ENCODE results near the gene KCNG3.

KCNG3 gene

DNA sequence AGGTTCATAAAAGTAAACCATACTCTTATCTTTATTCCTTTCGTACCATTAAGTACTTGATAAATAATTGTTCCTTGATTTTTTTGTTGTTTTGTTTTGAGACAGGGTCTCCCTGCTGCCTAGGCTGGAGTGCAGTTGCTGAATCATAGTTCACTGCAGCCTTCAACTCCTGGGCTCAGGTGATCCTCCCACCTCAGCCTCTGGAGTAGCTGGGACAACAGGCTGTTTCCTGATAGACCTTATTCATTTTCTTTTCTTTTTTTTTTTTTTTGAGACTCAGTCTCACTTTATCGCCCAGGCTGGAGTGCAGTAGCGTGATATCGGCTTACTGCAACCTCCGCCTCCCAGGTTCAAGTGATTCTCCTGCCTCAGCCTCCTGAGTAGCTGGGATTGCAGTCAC lies 5.5 kb downstream of the KCNG3 start:
- no peak overlapping the region for H3K4me3 ChIP-seq (ENCODE audit: low read length)
- no peak for DNase-seq (ENCODE audit: low read depth)
- TF ChIP-seq, protein P1, sequence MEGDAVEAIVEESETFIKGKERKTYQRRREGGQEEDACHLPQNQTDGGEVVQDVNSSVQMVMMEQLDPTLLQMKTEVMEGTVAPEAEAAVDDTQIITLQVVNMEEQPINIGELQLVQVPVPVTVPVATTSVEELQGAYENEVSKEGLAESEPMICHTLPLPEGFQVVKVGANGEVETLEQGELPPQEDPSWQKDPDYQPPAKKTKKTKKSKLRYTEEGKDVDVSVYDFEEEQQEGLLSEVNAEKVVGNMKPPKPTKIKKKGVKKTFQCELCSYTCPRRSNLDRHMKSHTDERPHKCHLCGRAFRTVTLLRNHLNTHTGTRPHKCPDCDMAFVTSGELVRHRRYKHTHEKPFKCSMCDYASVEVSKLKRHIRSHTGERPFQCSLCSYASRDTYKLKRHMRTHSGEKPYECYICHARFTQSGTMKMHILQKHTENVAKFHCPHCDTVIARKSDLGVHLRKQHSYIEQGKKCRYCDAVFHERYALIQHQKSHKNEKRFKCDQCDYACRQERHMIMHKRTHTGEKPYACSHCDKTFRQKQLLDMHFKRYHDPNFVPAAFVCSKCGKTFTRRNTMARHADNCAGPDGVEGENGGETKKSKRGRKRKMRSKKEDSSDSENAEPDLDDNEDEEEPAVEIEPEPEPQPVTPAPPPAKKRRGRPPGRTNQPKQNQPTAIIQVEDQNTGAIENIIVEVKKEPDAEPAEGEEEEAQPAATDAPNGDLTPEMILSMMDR (IDR thresholded peaks at IDR 0.05; ENCODE audit: insufficient read depth, low read depth, low read length, missing control alignments): no peak

DNA sequence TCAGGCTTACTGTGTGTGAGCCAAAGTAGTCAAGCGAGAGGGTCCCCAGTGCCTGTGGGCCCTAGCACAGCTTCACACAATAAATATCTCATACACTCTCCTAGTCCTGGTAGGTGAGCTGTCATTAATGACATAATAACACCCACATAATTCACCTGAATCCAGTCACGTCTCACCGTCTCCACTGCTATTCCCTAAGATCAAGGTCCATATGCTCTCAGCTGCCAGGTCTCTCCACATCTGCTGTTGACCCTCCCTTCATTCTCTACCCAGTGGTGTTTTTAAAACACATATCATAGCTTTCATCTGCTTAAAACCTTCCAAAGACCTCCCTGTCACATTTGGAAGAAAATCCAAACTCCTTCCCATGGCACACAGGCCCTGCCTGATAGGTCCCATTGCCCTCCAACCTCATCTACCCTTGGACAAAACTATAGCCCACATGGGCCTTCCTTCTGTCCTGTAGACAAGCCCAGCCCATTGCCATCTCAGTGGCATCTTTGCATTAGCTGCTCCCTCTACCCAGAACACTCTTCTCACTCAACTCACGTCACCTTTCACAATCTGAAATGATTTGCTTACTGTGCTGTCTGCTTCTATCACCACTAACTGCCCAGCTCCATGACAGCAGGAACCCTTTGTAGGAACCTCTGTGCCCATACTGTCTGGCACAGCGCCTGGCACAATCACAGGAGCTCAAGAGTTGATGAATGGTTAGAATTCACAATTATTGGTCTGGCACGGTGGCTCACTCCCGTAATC lies 7.5 kb downstream of the KCNG3 start:
- no peak overlapping the region for H3K4me3 ChIP-seq (ENCODE audit: low read length)
- TF ChIP-seq, protein P1 (IDR thresholded peaks at IDR 0.05; ENCODE audit: insufficient read depth, low read depth, low read length, missing control alignments): no peak
- no peak for DNase-seq (ENCODE audit: low read depth)

DNA sequence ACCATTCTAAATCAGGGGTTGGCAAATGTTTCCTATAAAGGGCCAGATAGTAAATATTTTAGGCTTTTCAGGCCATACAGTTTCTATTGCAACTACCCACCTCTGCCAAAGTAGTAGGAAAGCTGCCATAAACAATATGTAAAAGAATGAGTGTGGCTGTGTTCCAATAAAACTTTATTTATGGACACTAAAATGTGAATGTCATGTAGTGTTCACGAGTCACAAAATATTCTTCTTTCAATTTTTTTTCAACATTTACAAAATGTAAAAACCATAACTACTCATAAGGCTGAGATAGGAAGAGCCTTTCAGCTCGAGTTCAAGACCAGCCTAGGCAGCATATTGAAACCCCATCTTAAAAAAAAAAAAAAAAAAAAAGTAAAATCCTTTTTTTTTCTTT lies 13.4 kb downstream of the KCNG3 start:
- DNase-seq (ENCODE audit: low read depth): no peak
- TF ChIP-seq, protein P1 (IDR thresholded peaks at IDR 0.05; ENCODE audit: insufficient read depth, low read depth, low read length, missing control alignments): no peak
- no peak overlapping the region for H3K4me3 ChIP-seq (ENCODE audit: low read length)

DNA sequence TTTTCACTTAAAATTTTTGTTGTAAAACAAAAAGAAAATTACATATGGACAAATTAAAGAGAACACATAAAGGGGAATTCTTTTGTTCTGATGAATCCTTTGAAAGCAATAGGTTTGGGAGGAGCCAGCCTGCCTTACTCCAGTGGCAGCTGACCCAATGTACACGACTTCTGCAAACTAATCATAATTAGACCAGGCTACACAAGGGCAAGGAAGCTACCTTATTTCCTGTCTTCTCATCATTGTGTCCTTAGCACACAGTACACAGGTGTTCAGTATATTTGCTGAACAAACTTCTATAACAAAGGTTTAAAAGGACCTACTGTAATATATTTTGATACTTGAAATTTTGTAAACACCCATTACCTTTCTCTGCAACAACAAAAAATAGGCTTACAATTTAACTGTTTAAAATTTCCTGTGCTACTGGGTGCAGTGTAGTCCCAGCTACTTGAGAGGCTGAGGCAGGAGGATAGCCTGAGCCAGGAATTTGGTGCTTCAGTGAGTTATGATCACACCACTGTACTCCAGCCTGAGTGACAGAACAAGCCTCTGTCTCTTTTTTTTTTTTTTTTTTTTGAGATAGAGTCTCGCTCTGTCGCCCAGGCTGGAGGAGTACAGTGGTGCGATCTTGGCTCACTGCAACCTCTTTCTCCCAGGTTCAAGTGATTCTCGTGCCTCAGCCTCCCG lies 18.9 kb downstream of the KCNG3 start:
- no peak overlapping the region for H3K4me3 ChIP-seq (ENCODE audit: low read length)
- DNase-seq (ENCODE audit: low read depth): no peak

DNA sequence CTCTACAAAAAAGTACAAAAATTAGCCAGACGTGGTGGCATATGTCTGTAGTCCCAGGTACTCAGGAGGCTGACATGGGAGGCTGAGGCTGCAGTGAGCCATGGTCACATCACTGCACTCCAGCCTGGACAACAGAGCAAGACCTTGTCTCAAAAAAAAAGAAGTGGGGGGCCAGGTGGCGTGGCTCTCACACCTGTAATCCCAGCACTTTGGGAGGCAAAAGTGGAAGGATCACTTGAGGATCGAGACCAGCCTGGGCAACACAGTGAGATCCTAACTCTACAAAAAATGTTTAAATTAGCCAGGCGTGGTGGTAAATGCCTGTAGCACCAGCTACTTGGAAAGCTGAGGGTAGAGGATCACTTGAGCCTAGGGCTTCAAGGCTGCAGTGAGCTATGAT lies 23.1 kb downstream of the KCNG3 start:
- H3K4me3 ChIP-seq (ENCODE audit: low read length): no peak overlapping the region
- DNase-seq (ENCODE audit: low read depth): no peak
- TF ChIP-seq, protein P1 (IDR thresholded peaks at IDR 0.05; ENCODE audit: insufficient read depth, low read depth, low read length, missing control alignments): no peak

More for the DNA sequence above, 18.9 kb downstream of the KCNG3 start:
- TF ChIP-seq, protein P1 (IDR thresholded peaks at IDR 0.05; ENCODE audit: insufficient read depth, low read depth, low read length, missing control alignments): no peak

DNA sequence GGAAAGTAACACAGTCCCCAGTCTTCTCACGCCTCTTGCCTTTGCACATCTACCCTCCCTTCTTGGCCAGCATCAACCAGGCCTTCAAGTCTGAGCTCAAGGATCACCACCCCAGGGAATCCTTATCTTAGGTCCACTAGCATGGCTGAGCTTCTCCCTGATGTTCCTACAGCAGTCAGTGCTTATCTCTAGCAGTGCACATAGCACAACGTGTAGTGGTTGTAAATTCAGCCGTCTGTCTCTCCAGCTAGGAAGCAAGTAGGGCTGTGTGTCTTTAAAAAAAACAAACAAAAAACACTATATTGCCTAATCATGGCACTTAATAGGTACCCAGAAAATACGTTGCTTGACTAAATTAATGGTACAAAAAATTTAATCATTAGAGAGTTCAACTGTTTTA lies 29.2 kb downstream of the KCNG3 start:
- TF ChIP-seq, protein P1 (IDR thresholded peaks at IDR 0.05; ENCODE audit: insufficient read depth, low read depth, low read length, missing control alignments): no peak
- no peak for DNase-seq (ENCODE audit: low read depth)
- H3K4me3 ChIP-seq (ENCODE audit: low read length): no peak overlapping the region

Data from epithelial cell of esophagus (primary cell).